H1 (cell line): ENCODE results near the gene ATP2B1. TPM values are rescaled to one million over a fixed set of nuclear protein-coding genes. Genes with fewer than 3 reads are reported as not detected.

Experiments used
- BACH1 ChIP-seq: IDR thresholded peaks from 2 replicates; pipeline ENCODE4 v1.6.1; 2012; ENCODE audit warnings: low read length, improper control_type of control experiment
- CHD7 ChIP-seq: fragments of 300-600 bp; sonication (generic); IDR thresholded peaks from 2 replicates; pipeline ENCODE4 v1.7.1; 2012; ENCODE audit warnings: low read length, moderate library complexity, mild to moderate bottlenecking, inconsistent platforms; ENCODE audit not compliant: insufficient replicate concordance
- POLR2AphosphoS5 ChIP-seq: IDR thresholded peaks from 2 replicates; pipeline ENCODE4 v1.6.1; 2011; ENCODE audit warnings: low read depth, low read length
- SP4 ChIP-seq: IDR thresholded peaks from 2 replicates; pipeline ENCODE4 v1.6.1; 2012; ENCODE audit warnings: low read length, inconsistent platforms
- SUZ12 ChIP-seq: fragments of 200-600 bp; sonication (generic); IDR thresholded peaks from 2 replicates; pipeline ENCODE4 v1.6.1; 2012; ENCODE audit warnings: mild to moderate bottlenecking, inconsistent platforms, low read length, moderate library complexity, mixed read lengths
- TAF7 ChIP-seq: optimal IDR thresholded peaks from 2 replicates; pipeline ENCODE3; 2011; ENCODE audit warnings: low read depth, mild to moderate bottlenecking, inconsistent platforms, low read length, moderate library complexity, borderline replicate concordance
- TEAD4 ChIP-seq: IDR thresholded peaks from 2 replicates; pipeline ENCODE4 v1.6.1; 2012; ENCODE audit warnings: low read depth, low read length, inconsistent platforms, mixed read lengths
- polyA plus RNA-seq, 7 experiments: library from polyadenylated mRNA; depleted of rRNA in 3 of 7; stranded (reverse) in 5 of 7; unstranded in 2 of 7; fragments of >200 nt in 5 of 7; fragments of 200-250 nt in 2 of 7; gene quantifications; 1 replicate in 5 of 7; 2 replicates in 1 of 7; 4 replicates in 1 of 7; pipeline versions ENCODE4 v1.2.1 to v1.2.3, GENCODE V29; 2011 to 2013; ENCODE audit warnings: missing spikeins in 2 of 7, mixed read lengths in 2 of 7
- total RNA-seq: library from RNA; stranded (reverse); fragmentation: NEBNext Ultra II Directional; extraction: Animal tissue kit (Norgen Biotek cat#: 25700); gene quantifications from 2 replicates; pipeline ENCODE4 v1.2.1, GENCODE V29; 2021

Gene ATP2B1
- total and polyA plus RNA-seq, 2 of the 8 experiments (the other 6 are each of a cell fraction or from before 2014, with no cell fraction given) = 4.3 to 32.0 TPM

- TF ChIP-seq TAF7 = no peak
- TF ChIP-seq TEAD4 = no peak
- TF ChIP-seq CHD7 = no peak
- no peak for TF ChIP-seq BACH1
- no peak for TF ChIP-seq SP4
- no peak for TF ChIP-seq SUZ12
- no peak for TF ChIP-seq POLR2AphosphoS5
- TF ChIP-seq, all 59 proteins: peak for 0
Observed at GRCh38 chr12:89649139-89649538, 59.5 kb downstream of the ATP2B1 start (continued).
